ENCODE data around the gene GALNT3.
A peak's percentile ranks its signal among the peaks of the same experiment; 100 is the strongest.

Gene GALNT3

GRCh38 chr2:165793779-165794535 lies at the start of gene GALNT3:
TSS of gene GALNT3 (minus strand) at chr2:165794247. CDS start at chr2:165770700, 23,547 bp downstream.
- peak; percentile 33 for DNase-seq

- DNase-seq = no peak
Measured at GRCh38 chr2:165843351-165843750, 49.3 kb upstream of the GALNT3 start.

- no peak for DNase-seq
Measured at GRCh38 chr2:165840333-165840958, 46.4 kb upstream of the GALNT3 start.

- no peak for DNase-seq
Measured at GRCh38 chr2:165839610-165840009, 45.6 kb upstream of the GALNT3 start.

GRCh38 chr2:165837122-165837521 lies 43.1 kb upstream of the GALNT3 start:
- no peak for DNase-seq

GRCh38 chr2:165835363-165835762 lies 41.3 kb upstream of the GALNT3 start:
- DNase-seq = no peak

- DNase-seq = no peak
Measured at GRCh38 chr2:165833156-165833555, 39.1 kb upstream of the GALNT3 start.

GRCh38 chr2:165827921-165828276 lies 33.9 kb upstream of the GALNT3 start:
- DNase-seq = no peak

GRCh38 chr2:165827016-165827920 lies 33.2 kb upstream of the GALNT3 start:
- no peak for DNase-seq

- no peak for DNase-seq
Measured at GRCh38 chr2:165825041-165825440, 31.0 kb upstream of the GALNT3 start.

GRCh38 chr2:165820296-165820695 lies 26.2 kb upstream of the GALNT3 start:
- no peak for DNase-seq

GRCh38 chr2:165818920-165819319 lies 24.9 kb upstream of the GALNT3 start:
- DNase-seq = no peak

- DNase-seq = no peak
Measured at GRCh38 chr2:165815299-165816141, 21.5 kb upstream of the GALNT3 start.

GRCh38 chr2:165814473-165814872 lies 20.4 kb upstream of the GALNT3 start:
- no peak for DNase-seq

- no peak for DNase-seq
Measured at GRCh38 chr2:165811592-165812370, 17.7 kb upstream of the GALNT3 start.

GRCh38 chr2:165810418-165810817 lies 16.4 kb upstream of the GALNT3 start:
- DNase-seq = no peak

- DNase-seq = no peak
Measured at GRCh38 chr2:165804719-165805118, 10.7 kb upstream of the GALNT3 start.

GRCh38 chr2:165803123-165803760 lies 9.2 kb upstream of the GALNT3 start:
- DNase-seq = no peak

- DNase-seq = no peak
Measured at GRCh38 chr2:165801176-165801575, 7.1 kb upstream of the GALNT3 start.

- DNase-seq = no peak
Measured at GRCh38 chr2:165796819-165797530, 2.9 kb upstream of the GALNT3 start.

- no peak for DNase-seq
Measured at GRCh38 chr2:165796129-165796528, 2.1 kb upstream of the GALNT3 start.
